Subcutaneous abdominal adipose tissue (tissue), 5 donors: Measurements from ENCODE around the gene DAB2IP.

Experiments used
- H3K27ac ChIP-seq: one replicate; pipeline ENCODE4 v1.7.0; 2013; ENCODE audit warnings: low read depth, mild to moderate bottlenecking, inconsistent platforms, low read length, moderate library complexity
- H3K27me3 ChIP-seq, 5 donors: one replicate each; pipeline ENCODE4 v1.7.0; 2013; ENCODE audit warnings: low read length in 5 of 5, inconsistent platforms in 1 of 5; ENCODE audit not compliant: control insufficient read depth in 5 of 5, insufficient read depth in 4 of 5
- H3K36me3 ChIP-seq, 5 donors: one replicate each; pipeline ENCODE4 v1.7.0; 2013; ENCODE audit warnings: low read length in 5 of 5; ENCODE audit not compliant: control insufficient read depth in 5 of 5, insufficient read depth in 5 of 5
- H3K4me1 ChIP-seq, 5 donors: one replicate each; pipeline ENCODE4 v1.7.0; 2013; ENCODE audit warnings: low read length in 5 of 5, mild to moderate bottlenecking in 3 of 5, moderate library complexity in 1 of 5; ENCODE audit not compliant: control insufficient read depth in 5 of 5, insufficient read depth in 5 of 5
- H3K4me3 ChIP-seq, 5 donors: one replicate each; pipeline ENCODE4 v1.7.0; 2013; ENCODE audit warnings: low read length in 5 of 5, low read depth in 1 of 5
- H3K9ac ChIP-seq, 5 donors: one replicate each; pipeline ENCODE4 v1.7.0; 2013; ENCODE audit warnings: low read length in 5 of 5, mild to moderate bottlenecking in 4 of 5, moderate library complexity in 3 of 5
- H3K9me3 ChIP-seq, 5 donors: one replicate each; pipeline ENCODE4 v1.7.0; 2013; ENCODE audit warnings: low read length in 5 of 5; ENCODE audit not compliant: control insufficient read depth in 5 of 5
- donor health status: healthy.
- donor health status: healthy.
- donor health status: healthy.
- donor health status: healthy.
- donor health status: healthy.

The DAB2IP gene

GRCh38 chr9:121744687-121745395 lies 93.4 kb downstream of the DAB2IP start:
- no peaks in the 10 kb centered on the region for H3K27me3 ChIP-seq
- peaks cover 0 to under 1% (median 0%) of the 10 kb centered on the region in 5 donors for H3K36me3 ChIP-seq
- H3K9ac ChIP-seq, result peak overlapping the region in 1 of 5 donors; percentile 0
- peak overlapping the region; percentile 94 for H3K27ac ChIP-seq
- no peaks in the 10 kb centered on the region for H3K9me3 ChIP-seq
- H3K4me3 ChIP-seq, result peak overlapping the region in 2 of 5 donors; percentile 64 to 66
- H3K4me1 ChIP-seq, result peaks cover 17 to 83% (median 51%) of the 10 kb centered on the region in 5 donors

GRCh38 chr9:121745396-121745695 lies 93.9 kb downstream of the DAB2IP start:
- peaks cover 0 to 3% (median 0%) of the 10 kb centered on the region in 5 donors for H3K36me3 ChIP-seq
- peaks cover 17 to 85% (median 56%) of the 10 kb centered on the region in 5 donors for H3K4me1 ChIP-seq
- no peaks in the 10 kb centered on the region for H3K9me3 ChIP-seq
- H3K27ac ChIP-seq, result no peak overlapping the region
- peak overlapping the region in 1 of 5 donors; percentile 0 for H3K9ac ChIP-seq
- H3K4me3 ChIP-seq, result no peak overlapping the region
- no peaks in the 10 kb centered on the region for H3K27me3 ChIP-seq

GRCh38 chr9:121746411-121746810 lies 95.0 kb downstream of the DAB2IP start:
- Histone ChIP-seq H3K4me3 (no peak overlapping the region), H3K9me3 (no peaks in the 10 kb centered on the region), H3K4me1 (peaks cover 17 to 89% (median 59%) of the 10 kb centered on the region in 5 donors), H3K27ac (no peak overlapping the region), H3K27me3 (no peaks in the 10 kb centered on the region), H3K36me3 (peaks cover 0 to 3% (median 0%) of the 10 kb centered on the region in 5 donors), H3K9ac (no peak overlapping the region)

GRCh38 chr9:121746866-121747265 lies 95.4 kb downstream of the DAB2IP start:
- H3K27ac ChIP-seq, result no peak overlapping the region
- H3K9me3 ChIP-seq, result no peaks in the 10 kb centered on the region
- no peak overlapping the region for H3K4me3 ChIP-seq
- no peaks in the 10 kb centered on the region for H3K27me3 ChIP-seq
- H3K36me3 ChIP-seq, result peaks cover 0 to 3% (median 0%) of the 10 kb centered on the region in 5 donors
- H3K4me1 ChIP-seq, result peaks cover 17 to 89% (median 63%) of the 10 kb centered on the region in 5 donors
- H3K9ac ChIP-seq, result no peak overlapping the region

- peaks cover 0 to 3% (median 0%) of the 10 kb centered on the region in 5 donors for H3K36me3 ChIP-seq
- peak overlapping the region; percentile 86 for H3K27ac ChIP-seq
- peak overlapping the region in 3 of 5 donors; percentile 4 to 23 (median 19) for H3K9ac ChIP-seq
- H3K9me3 ChIP-seq, result no peaks in the 10 kb centered on the region
- no peak overlapping the region for H3K4me3 ChIP-seq
- no peaks in the 10 kb centered on the region for H3K27me3 ChIP-seq
- peaks cover 19 to 91% (median 67%) of the 10 kb centered on the region in 5 donors for H3K4me1 ChIP-seq
Measured at GRCh38 chr9:121748074-121748473, 96.6 kb downstream of the DAB2IP start.

GRCh38 chr9:121748727-121749423 lies 97.4 kb downstream of the DAB2IP start:
- H3K9ac ChIP-seq, result peak overlapping the region in 3 of 5 donors; percentile 4 to 23 (median 6)

GRCh38 chr9:121749614-121750013 lies 98.2 kb downstream of the DAB2IP start:
- Histone ChIP-seq H3K9me3 (no peaks in the 10 kb centered on the region), H3K36me3 (peaks cover 0 to 3% (median 0%) of the 10 kb centered on the region in 5 donors), H3K4me3 (no peak overlapping the region), H3K9ac (no peak overlapping the region), H3K27ac (peak overlapping the region; percentile 86), H3K27me3 (no peaks in the 10 kb centered on the region), H3K4me1 (peaks cover 16 to 91% (median 64%) of the 10 kb centered on the region in 5 donors)

More at GRCh38 chr9:121748727-121749423, 97.4 kb downstream of the DAB2IP start:
- H3K36me3 ChIP-seq, result peaks cover 0 to 3% (median 0%) of the 10 kb centered on the region in 5 donors
- no peak overlapping the region for H3K4me3 ChIP-seq
- peak overlapping the region; percentile 86 for H3K27ac ChIP-seq
- H3K27me3 ChIP-seq, result no peaks in the 10 kb centered on the region
- H3K9me3 ChIP-seq, result no peaks in the 10 kb centered on the region
- peaks cover 19 to 91% (median 68%) of the 10 kb centered on the region in 5 donors for H3K4me1 ChIP-seq

- Histone ChIP-seq H3K9me3 (no peaks in the 10 kb centered on the region), H3K9ac (peak overlapping the region in 1 of 5 donors; percentile 3), H3K4me1 (peaks cover 14 to 85% (median 58%) of the 10 kb centered on the region in 5 donors), H3K36me3 (peaks cover 0 to 3% (median 0%) of the 10 kb centered on the region in 5 donors), H3K4me3 (no peak overlapping the region), H3K27me3 (no peaks in the 10 kb centered on the region), H3K27ac (no peak overlapping the region)
Measured at GRCh38 chr9:121750259-121750714, 98.9 kb downstream of the DAB2IP start.

GRCh38 chr9:121750715-121751623 lies 99.5 kb downstream of the DAB2IP start:
- peaks cover 0 to 3% (median 0%) of the 10 kb centered on the region in 5 donors for H3K36me3 ChIP-seq
- peak overlapping the region in 1 of 5 donors; percentile 3 for H3K9ac ChIP-seq
- peaks cover 14 to 89% (median 59%) of the 10 kb centered on the region in 5 donors for H3K4me1 ChIP-seq
- H3K27ac ChIP-seq, result no peak overlapping the region
- no peaks in the 10 kb centered on the region for H3K9me3 ChIP-seq
- H3K4me3 ChIP-seq, result no peak overlapping the region
- no peaks in the 10 kb centered on the region for H3K27me3 ChIP-seq
